H1 (cell line): ENCODE data around the gene RNF13. TPM values are rescaled to one million over a fixed set of nuclear protein-coding genes. Genes with fewer than 3 reads are reported as not detected.

Source experiments
- ASH2L ChIP-seq: fragments of 200-600, 300-600 bp; sonication (generic); IDR thresholded peaks from one replicate; pipeline ENCODE4 v1.7.1; 2017; ENCODE audit warnings: low read length
- ATF3 ChIP-seq: IDR thresholded peaks from 2 replicates; pipeline ENCODE4 v1.6.1; 2011; ENCODE audit warnings: low read depth, mild to moderate bottlenecking, low read length; ENCODE audit not compliant: insufficient read depth
- BACH1 ChIP-seq: IDR thresholded peaks from 2 replicates; pipeline ENCODE4 v1.6.1; 2012; ENCODE audit warnings: low read length, improper control_type of control experiment
- CHD2 ChIP-seq: IDR thresholded peaks from 2 replicates; pipeline ENCODE4 v1.6.1; 2012; ENCODE audit warnings: low read length, improper control_type of control experiment
- EP300 ChIP-seq, 2 experiments: IDR thresholded peaks; 1 replicate in 1 of 2; 2 replicates in 1 of 2; pipeline ENCODE4 v1.6.1; 2011 to 2012; ENCODE audit warnings: low read depth in 2 of 2, low read length in 2 of 2, mild to moderate bottlenecking in 2 of 2, borderline replicate concordance in 1 of 2, inconsistent platforms in 1 of 2, moderate library complexity in 1 of 2
- EZH2 ChIP-seq: fragments of 200-600 bp; sonication (generic); IDR thresholded peaks from 2 replicates; pipeline ENCODE4 v1.7.1; 2012; ENCODE audit warnings: low read depth, mild to moderate bottlenecking, moderate library complexity, low read length, inconsistent platforms; ENCODE audit not compliant: severe bottlenecking
- HDAC2 ChIP-seq, 2 experiments: fragments of 300-600 bp in 1 of 2; sonication (generic) in 1 of 2; IDR thresholded peaks; 2 replicates each; pipeline ENCODE4 v1.6.1; 2011 to 2012; ENCODE audit warnings: low read depth in 2 of 2, low read length in 2 of 2, mild to moderate bottlenecking in 2 of 2, moderate library complexity in 2 of 2, borderline replicate concordance in 1 of 2, inconsistent platforms in 1 of 2
- HDAC6 ChIP-seq: IDR thresholded peaks from one replicate; pipeline ENCODE4 v1.7.1; 2012; ENCODE audit warnings: low read depth, mild to moderate bottlenecking, inconsistent platforms, low read length, moderate library complexity
- JUN ChIP-seq: IDR thresholded peaks from 2 replicates; pipeline ENCODE4 v1.6.1; 2011; ENCODE audit warnings: low read depth, mild to moderate bottlenecking, improper control_type of control experiment, low read length
- JUND ChIP-seq: IDR thresholded peaks from 2 replicates; pipeline ENCODE4 v1.6.1; 2011; ENCODE audit warnings: mild to moderate bottlenecking, improper control_type of control experiment, low read length
- KDM1A ChIP-seq: fragments of 200-600, 300-600 bp; sonication (generic); IDR thresholded peaks from 2 replicates; pipeline ENCODE4 v1.7.1; 2016; ENCODE audit warnings: mild to moderate bottlenecking, low read length, borderline replicate concordance
- NANOG ChIP-seq: IDR thresholded peaks from 2 replicates; pipeline ENCODE4 v1.6.1; 2011; ENCODE audit warnings: low read length, low read depth, mild to moderate bottlenecking, inconsistent platforms; ENCODE audit not compliant: insufficient read depth, poor library complexity, severe bottlenecking
- SAP30 ChIP-seq: fragments of 300-600 bp; sonication (generic); IDR thresholded peaks from 2 replicates; pipeline ENCODE4 v1.7.1; 2012; ENCODE audit warnings: low read length, moderate library complexity, mild to moderate bottlenecking, inconsistent platforms; ENCODE audit not compliant: insufficient read depth, insufficient replicate concordance
- SP2 ChIP-seq: IDR thresholded peaks from 2 replicates; pipeline ENCODE4 v1.6.1; 2012; ENCODE audit warnings: mild to moderate bottlenecking, low read length, inconsistent platforms
- SUZ12 ChIP-seq: fragments of 200-600 bp; sonication (generic); IDR thresholded peaks from 2 replicates; pipeline ENCODE4 v1.6.1; 2012; ENCODE audit warnings: mild to moderate bottlenecking, inconsistent platforms, low read length, moderate library complexity, mixed read lengths
- TAF1 ChIP-seq: IDR thresholded peaks from 2 replicates; pipeline ENCODE4 v1.6.1; 2011; ENCODE audit warnings: mild to moderate bottlenecking, low read depth, low read length
- polyA plus RNA-seq, 7 experiments: library from polyadenylated mRNA; depleted of rRNA in 3 of 7; stranded (reverse) in 5 of 7; unstranded in 2 of 7; fragments of >200 nt in 5 of 7; fragments of 200-250 nt in 2 of 7; gene quantifications; 1 replicate in 5 of 7; 2 replicates in 1 of 7; 4 replicates in 1 of 7; pipeline versions ENCODE4 v1.2.1 to v1.2.3, GENCODE V29; 2011 to 2013; ENCODE audit warnings: missing spikeins in 2 of 7, mixed read lengths in 2 of 7
- total RNA-seq: library from RNA; stranded (reverse); fragmentation: NEBNext Ultra II Directional; extraction: Animal tissue kit (Norgen Biotek cat#: 25700); gene quantifications from 2 replicates; pipeline ENCODE4 v1.2.1, GENCODE V29; 2021

The RNF13 gene
- total and polyA plus RNA-seq, 2 of the 8 experiments (the other 6 are each of a cell fraction or from before 2014, with no cell fraction given), result 19.4 to 35.4 TPM

GRCh38 chr3:149936812-149937230 is 123.8 kb downstream of the RNF13 start (continued):
- TF ChIP-seq EP300 (IDR thresholded peaks at IDR 0.05; ENCODE audit: borderline replicate concordance in 1 of 2, low read depth in 2 of 2, low read length in 2 of 2) (no peak), KDM1A (peak; percentile 98), ASH2L (no peak), HDAC6 (no peak), SP2 (no peak), SUZ12 (no peak), CHD2 (0 out of 2 replicates have a peak, but pooled peaks have one; percentile 11), JUN (no peak), ATF3 (no peak), TAF1 (no peak), SAP30 (no peak), NANOG (no peak), EZH2 (no peak), JUND (0 out of 2 replicates have a peak, but pooled peaks have one; percentile 11), BACH1 (no peak), HDAC2 (IDR thresholded peaks at IDR 0.05; ENCODE audit: borderline replicate concordance in 1 of 2, low read depth in 2 of 2, low read length in 2 of 2) (peak in 1 of 2 experiments; percentile 82; a peak in 2 of 4 replicates)
